ENCODE results near the gene SLC30A2. TPM values are rescaled to one million over a fixed set of nuclear protein-coding genes. Genes with fewer than 3 reads are reported as not detected.

Gene SLC30A2
- total RNA-seq, 1 donor from 2014 or later, result not detected

DNA sequence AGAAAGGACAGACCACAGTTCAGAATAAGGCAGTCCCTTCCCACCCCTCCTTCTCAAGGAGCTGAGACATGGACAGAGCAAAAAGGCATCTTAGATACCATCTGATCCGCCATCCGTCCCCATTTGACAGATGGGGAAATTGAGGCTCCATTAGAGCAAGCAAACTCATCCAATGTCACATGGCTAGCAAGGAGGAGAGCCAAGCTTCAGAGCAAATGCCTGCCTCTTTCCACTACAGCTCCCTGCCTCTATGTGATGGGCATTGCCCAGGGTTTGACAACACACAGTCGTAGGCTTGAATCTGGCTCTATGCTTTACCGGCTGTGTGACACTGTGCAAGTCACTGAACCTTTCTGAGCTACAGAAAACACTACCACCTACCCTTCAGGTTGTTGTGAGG lies 3.9 kb downstream of the SLC30A2 start:
- H3K36me3 ChIP-seq (ENCODE audit: control insufficient read depth, insufficient read depth, low read length), result no peaks in the 10 kb centered on the region
- TF ChIP-seq, protein P1, sequence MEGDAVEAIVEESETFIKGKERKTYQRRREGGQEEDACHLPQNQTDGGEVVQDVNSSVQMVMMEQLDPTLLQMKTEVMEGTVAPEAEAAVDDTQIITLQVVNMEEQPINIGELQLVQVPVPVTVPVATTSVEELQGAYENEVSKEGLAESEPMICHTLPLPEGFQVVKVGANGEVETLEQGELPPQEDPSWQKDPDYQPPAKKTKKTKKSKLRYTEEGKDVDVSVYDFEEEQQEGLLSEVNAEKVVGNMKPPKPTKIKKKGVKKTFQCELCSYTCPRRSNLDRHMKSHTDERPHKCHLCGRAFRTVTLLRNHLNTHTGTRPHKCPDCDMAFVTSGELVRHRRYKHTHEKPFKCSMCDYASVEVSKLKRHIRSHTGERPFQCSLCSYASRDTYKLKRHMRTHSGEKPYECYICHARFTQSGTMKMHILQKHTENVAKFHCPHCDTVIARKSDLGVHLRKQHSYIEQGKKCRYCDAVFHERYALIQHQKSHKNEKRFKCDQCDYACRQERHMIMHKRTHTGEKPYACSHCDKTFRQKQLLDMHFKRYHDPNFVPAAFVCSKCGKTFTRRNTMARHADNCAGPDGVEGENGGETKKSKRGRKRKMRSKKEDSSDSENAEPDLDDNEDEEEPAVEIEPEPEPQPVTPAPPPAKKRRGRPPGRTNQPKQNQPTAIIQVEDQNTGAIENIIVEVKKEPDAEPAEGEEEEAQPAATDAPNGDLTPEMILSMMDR (IDR thresholded peaks at IDR 0.05; ENCODE audit: insufficient read depth, low read length, severe bottlenecking), result no peak
- DNase-seq (ENCODE audit: low read depth) (no peak), FAIRE-seq (no peak)
- H3K27me3 ChIP-seq (ENCODE audit: control insufficient read depth, insufficient read depth, low read length), result peaks cover 27% of the 10 kb centered on the region
- no peak overlapping the region for H3K4me3 ChIP-seq (ENCODE audit: low read depth, low read length)

DNA sequence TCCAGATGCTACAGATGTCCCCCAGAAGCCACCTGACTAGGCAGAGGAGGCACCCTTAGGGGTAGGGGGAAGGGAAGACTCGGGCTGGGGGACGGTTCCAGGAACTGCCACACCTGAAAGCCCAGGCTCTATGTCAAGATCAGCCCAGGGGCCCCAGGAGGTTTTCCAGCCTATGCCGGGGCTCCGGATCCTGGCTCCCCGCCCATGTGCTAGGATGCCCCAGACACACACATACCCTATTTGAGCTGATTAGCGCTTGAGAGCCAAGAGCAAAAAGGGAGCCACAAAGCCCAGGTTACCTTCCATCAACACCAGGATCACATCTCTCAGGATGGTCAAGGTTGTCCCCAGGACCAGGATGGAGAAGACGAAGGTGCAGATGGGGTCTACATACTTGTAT lies 4.5 kb downstream of the SLC30A2 start:
- H3K4me3 ChIP-seq (ENCODE audit: low read depth, low read length), result no peak overlapping the region
- DNase-seq (ENCODE audit: low read depth) (no peak), FAIRE-seq (no peak)
- peaks cover 22% of the 10 kb centered on the region for H3K27me3 ChIP-seq (ENCODE audit: control insufficient read depth, insufficient read depth, low read length)
- H3K36me3 ChIP-seq (ENCODE audit: control insufficient read depth, insufficient read depth, low read length), result no peaks in the 10 kb centered on the region
- TF ChIP-seq, protein P1 (IDR thresholded peaks at IDR 0.05; ENCODE audit: insufficient read depth, low read length, severe bottlenecking), result no peak

- no peak for DNase-seq (ENCODE audit: low read depth)
- TF ChIP-seq, protein P1 (IDR thresholded peaks at IDR 0.05; ENCODE audit: insufficient read depth, low read length, severe bottlenecking), result no peak
- Histone ChIP-seq H3K36me3 (ENCODE audit: control insufficient read depth, insufficient read depth, low read length) (no peaks in the 10 kb centered on the region), H3K27me3 (ENCODE audit: control insufficient read depth, insufficient read depth, low read length) (peaks cover 8% of the 10 kb centered on the region), H3K4me3 (ENCODE audit: low read depth, low read length) (no peak overlapping the region)
- FAIRE-seq, result no peak
Measured at GRCh38 chr1:26038904-26039303, 7.0 kb downstream of the SLC30A2 start.

DNA sequence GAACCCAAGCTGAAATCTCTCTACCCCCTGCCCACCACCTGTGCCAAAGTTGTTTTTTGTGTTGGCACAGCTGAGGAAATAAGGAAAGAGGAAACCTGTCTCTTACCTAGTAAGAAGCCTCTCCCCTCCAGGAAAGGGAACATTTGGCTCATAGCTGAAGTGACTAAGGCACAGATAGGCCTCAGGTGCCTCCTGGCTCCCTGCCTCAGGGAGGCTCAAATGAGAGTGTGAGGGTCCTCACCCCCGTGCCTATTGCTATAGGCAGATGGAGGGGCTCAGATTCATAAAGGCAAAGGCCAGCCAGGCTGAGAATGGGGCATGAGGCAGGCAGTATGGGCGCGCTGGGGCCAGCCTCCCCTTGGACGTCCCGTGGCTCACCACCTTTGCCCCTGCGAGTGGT lies 7.4 kb downstream of the SLC30A2 start:
- no peak overlapping the region for H3K4me3 ChIP-seq (ENCODE audit: low read depth, low read length)
- no peaks in the 10 kb centered on the region for H3K36me3 ChIP-seq (ENCODE audit: control insufficient read depth, insufficient read depth, low read length)
- DNase-seq (ENCODE audit: low read depth) (peak; percentile 8), FAIRE-seq (peak; percentile 52)
- TF ChIP-seq, protein P1 (IDR thresholded peaks at IDR 0.05; ENCODE audit: insufficient read depth, low read length, severe bottlenecking), result no peak
- H3K27me3 ChIP-seq (ENCODE audit: control insufficient read depth, insufficient read depth, low read length), result peaks cover 8% of the 10 kb centered on the region

DNA sequence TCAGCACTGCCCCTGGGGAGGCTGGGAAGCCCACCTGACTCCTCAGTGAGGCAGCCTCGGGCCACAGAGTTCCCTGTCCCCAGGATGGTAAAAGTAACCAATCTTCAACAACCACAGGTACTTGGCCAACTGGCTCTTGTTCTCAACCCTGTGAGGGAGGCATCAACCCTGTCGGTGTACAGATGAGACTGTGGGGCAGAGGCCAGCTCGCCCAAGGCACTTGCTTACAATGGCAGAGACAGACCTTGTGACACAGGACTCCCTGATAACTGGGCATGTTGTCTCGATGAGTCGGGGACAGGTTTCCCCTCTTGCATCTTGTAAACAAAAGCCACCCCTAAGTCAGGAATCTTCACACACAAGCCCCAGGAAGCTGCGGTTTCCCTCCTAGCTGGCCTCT lies 8.0 kb downstream of the SLC30A2 start:
- DNase-seq (ENCODE audit: low read depth), result no peak
- Histone ChIP-seq H3K27me3 (ENCODE audit: control insufficient read depth, insufficient read depth, low read length) (peaks cover 8% of the 10 kb centered on the region), H3K4me3 (ENCODE audit: low read depth, low read length) (no peak overlapping the region), H3K36me3 (ENCODE audit: control insufficient read depth, insufficient read depth, low read length) (no peaks in the 10 kb centered on the region)
- FAIRE-seq, result no peak
- TF ChIP-seq, protein P1 (IDR thresholded peaks at IDR 0.05; ENCODE audit: insufficient read depth, low read length, severe bottlenecking), result no peak

DNA sequence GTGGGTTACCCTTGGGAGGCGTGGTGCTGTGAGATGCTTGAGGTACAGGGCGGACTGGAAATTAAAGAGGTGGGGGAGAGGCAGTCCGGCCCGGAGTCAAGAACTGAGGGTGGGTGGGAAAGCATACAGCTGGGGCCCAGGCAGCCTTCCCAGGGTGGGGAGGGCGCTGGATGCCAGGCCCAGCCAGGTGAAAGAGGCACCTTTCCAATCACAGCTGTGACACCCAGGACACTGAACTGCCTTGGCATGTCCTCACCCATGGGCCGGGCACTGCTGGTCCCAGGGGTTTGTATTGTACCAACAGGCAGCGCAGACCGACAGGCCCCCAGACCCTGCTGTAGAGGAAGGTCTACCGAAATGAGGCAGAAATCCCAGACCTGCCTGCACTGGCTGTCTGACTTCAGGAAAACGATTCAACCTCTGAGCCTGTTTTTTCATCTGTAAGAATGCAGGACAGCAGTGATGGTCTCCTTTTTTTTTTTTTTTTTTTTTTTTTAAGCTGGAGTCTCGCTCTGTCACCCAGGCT lies 9.1 kb downstream of the SLC30A2 start:
- Histone ChIP-seq H3K36me3 (ENCODE audit: control insufficient read depth, insufficient read depth, low read length) (no peaks in the 10 kb centered on the region), H3K27me3 (ENCODE audit: control insufficient read depth, insufficient read depth, low read length) (peaks cover 3% of the 10 kb centered on the region), H3K4me3 (ENCODE audit: low read depth, low read length) (no peak overlapping the region)
- FAIRE-seq (no peak), DNase-seq (ENCODE audit: low read depth) (no peak)
- TF ChIP-seq, protein P1 (IDR thresholded peaks at IDR 0.05; ENCODE audit: insufficient read depth, low read length, severe bottlenecking), result no peak

Measured in bronchial epithelial cell (primary cell).